VCaP (cell line): ENCODE data around the gene OR52N2.

Experiments used
- H3K27ac ChIP-seq: fragments of 450-650 bp; 2 replicates; pipeline ENCODE4 v1.5.1; 2017
- CTCF ChIP-seq: fragments of 450-650 bp; conservative IDR thresholded peaks from 2 replicates; pipeline ENCODE4 v1.5.1; 2017; ENCODE audit warnings: mild to moderate bottlenecking, moderate library complexity

Gene OR52N2

GRCh38 chr11:5809122-5809519 lies 397 bp downstream of the OR52N2 start:
- no peak for TF ChIP-seq CTCF
- no peak overlapping the region for H3K27ac ChIP-seq

- H3K27ac ChIP-seq = no peak overlapping the region
- TF ChIP-seq CTCF = no peak
Observed at GRCh38 chr11:5809905-5810795, 1.4 kb downstream of the OR52N2 start.

- H3K27ac ChIP-seq = no peak overlapping the region
- no peak for TF ChIP-seq CTCF
Observed at GRCh38 chr11:5815534-5815933, 6.8 kb downstream of the OR52N2 start.

- no peak overlapping the region for H3K27ac ChIP-seq
- no peak for TF ChIP-seq CTCF
Observed at GRCh38 chr11:5818245-5818886, 9.6 kb downstream of the OR52N2 start.

- no peak overlapping the region for H3K27ac ChIP-seq
- no peak for TF ChIP-seq CTCF
Observed at GRCh38 chr11:5831196-5831829, 22.6 kb downstream of the OR52N2 start.

- no peak overlapping the region for H3K27ac ChIP-seq
- no peak for TF ChIP-seq CTCF
Observed at GRCh38 chr11:5833446-5833845, 24.7 kb downstream of the OR52N2 start.

GRCh38 chr11:5837695-5838094 lies 29.0 kb downstream of the OR52N2 start:
- TF ChIP-seq CTCF = no peak
- no peak overlapping the region for H3K27ac ChIP-seq
